Astrocyte (in vitro differentiated cells and primary cell): ENCODE results near the gene DSP. TPM values are rescaled to one million over a fixed set of nuclear protein-coding genes. Genes with fewer than 3 reads are reported as not detected.

Source experiments
- DNase-seq: peaks from one replicate; pipeline ENCODE4 v3.0.0-alpha.2; 2010; ENCODE audit warnings: low read depth
- FAIRE-seq: peaks from 2 replicates; lab custom pipeline; 2011; peaks lifted over from hg19 to GRCh38; lab: Jason Lieb, UNC
- H2AFZ ChIP-seq: 2 replicates; pipeline ENCODE4 v1.6.0; 2012; ENCODE audit warnings: low read depth, low read length, inconsistent platforms
- H3K27ac ChIP-seq: 2 replicates; pipeline ENCODE4 v1.5.1; 2011; ENCODE audit warnings: low read depth, low read length, inconsistent platforms
- H3K27me3 ChIP-seq: 2 replicates; pipeline ENCODE4 v1.6.0; 2011; ENCODE audit warnings: low read length, inconsistent platforms; ENCODE audit not compliant: insufficient read depth
- H3K36me3 ChIP-seq: 2 replicates; pipeline ENCODE4 v1.5.1; 2011; ENCODE audit warnings: low read length, inconsistent platforms; ENCODE audit not compliant: insufficient read depth
- H3K4me1 ChIP-seq: 2 replicates; pipeline ENCODE4 v1.5.1; 2011; ENCODE audit warnings: low read length, inconsistent platforms; ENCODE audit not compliant: insufficient read depth
- H3K4me2 ChIP-seq: 2 replicates; pipeline ENCODE4 v1.6.0; 2012; ENCODE audit warnings: low read length, inconsistent platforms
- H3K4me3 ChIP-seq: 2 replicates; pipeline ENCODE4 v1.5.1; 2011; ENCODE audit warnings: low read depth, mild to moderate bottlenecking, low read length, inconsistent platforms; ENCODE audit not compliant: insufficient read depth
- H3K79me2 ChIP-seq: 2 replicates; pipeline ENCODE4 v1.6.0; 2012; ENCODE audit warnings: mild to moderate bottlenecking, low read length, inconsistent platforms; ENCODE audit not compliant: insufficient read depth
- H3K9ac ChIP-seq: 2 replicates; pipeline ENCODE4 v1.6.0; 2012; ENCODE audit warnings: mild to moderate bottlenecking, low read length, inconsistent platforms
- H3K9me3 ChIP-seq: 2 replicates; pipeline ENCODE4 v1.5.1; 2012; ENCODE audit warnings: low read depth, mild to moderate bottlenecking, low read length, inconsistent platforms; ENCODE audit not compliant: insufficient read depth
- H4K20me1 ChIP-seq: 2 replicates; pipeline ENCODE4 v1.6.0; 2012; ENCODE audit warnings: low read length, inconsistent platforms; ENCODE audit not compliant: insufficient read depth
- H3K27ac Mint-ChIP-seq: one replicate; pipeline ENCODE4 v1.8.0; 2021; ENCODE audit warnings: mild to moderate bottlenecking, mixed read lengths; ENCODE audit not compliant: unreplicated experiment
- H3K27me3 Mint-ChIP-seq: one replicate; pipeline ENCODE4 v1.8.0; 2021; ENCODE audit warnings: low read depth, mixed read lengths; ENCODE audit not compliant: unreplicated experiment
- H3K36me3 Mint-ChIP-seq: one replicate; pipeline ENCODE4 v1.8.0; 2021; ENCODE audit warnings: low read depth, mixed read lengths; ENCODE audit not compliant: unreplicated experiment
- H3K4me1 Mint-ChIP-seq: one replicate; pipeline ENCODE4 v1.8.0; 2021; ENCODE audit warnings: low read depth, mixed read lengths; ENCODE audit not compliant: unreplicated experiment
- H3K4me3 Mint-ChIP-seq: one replicate; pipeline ENCODE4 v1.8.0; 2021; ENCODE audit warnings: mild to moderate bottlenecking, moderate library complexity, mixed read lengths; ENCODE audit not compliant: unreplicated experiment
- H3K9me3 Mint-ChIP-seq: one replicate; pipeline ENCODE4 v1.8.0; 2021; ENCODE audit warnings: mild to moderate bottlenecking, mixed read lengths; ENCODE audit not compliant: unreplicated experiment
- CTCF ChIP-seq: IDR thresholded peaks from 2 replicates; pipeline ENCODE4 v1.5.1; 2011; ENCODE audit warnings: low read depth, mild to moderate bottlenecking, inconsistent platforms, low read length, moderate library complexity; ENCODE audit not compliant: insufficient read depth
- EZH2 ChIP-seq: IDR thresholded peaks from 2 replicates; pipeline ENCODE4 v1.6.1; 2012; ENCODE audit warnings: mild to moderate bottlenecking, low read length, inconsistent platforms; ENCODE audit not compliant: insufficient read depth
- total RNA-seq: library from RNA; stranded (reverse); gene quantifications from 2 replicates; pipeline ENCODE4 v1.2.1, GENCODE V29; 2021

Gene DSP
- total RNA-seq, 1 donor from 2014 or later = 468 TPM

GRCh38 chr6:7604003-7604402 lies 62.5 kb downstream of the DSP start:
- Mint-ChIP-seq H3K27me3 (no peaks in the 10 kb centered on the region), H3K27ac (peak overlapping the region; percentile 20), H3K4me3 (no peak overlapping the region), H3K4me1 (peaks cover 5% of the 10 kb centered on the region), H3K9me3 (no peaks in the 10 kb centered on the region), H3K36me3 (peaks cover 12% of the 10 kb centered on the region)
- H3K79me2 ChIP-seq = no peaks in the 10 kb centered on the region
- H3K36me3 ChIP-seq = peaks cover 60% of the 10 kb centered on the region
- H3K27ac ChIP-seq = no peak overlapping the region
- H3K27me3 ChIP-seq = no peaks in the 10 kb centered on the region
- no peaks in the 10 kb centered on the region for H3K9me3 ChIP-seq
- H3K4me3 ChIP-seq = no peak overlapping the region
- no peak overlapping the region for H2AFZ ChIP-seq
- no peak for TF ChIP-seq EZH2
- TF ChIP-seq CTCF = no peak
- H3K4me2 ChIP-seq = no peak overlapping the region
- H4K20me1 ChIP-seq = no peaks in the 10 kb centered on the region
- no peak for FAIRE-seq
- no peaks in the 10 kb centered on the region for H3K4me1 ChIP-seq
- no peak overlapping the region for H3K9ac ChIP-seq
- DNase-seq = no peak

- Histone ChIP-seq H2AFZ (no peak overlapping the region), H4K20me1 (no peaks in the 10 kb centered on the region), H3K27me3 (no peaks in the 10 kb centered on the region), H3K36me3 (peaks cover 59% of the 10 kb centered on the region), H3K9ac (no peak overlapping the region), H3K4me1 (no peaks in the 10 kb centered on the region), H3K4me3 (no peak overlapping the region), H3K9me3 (no peaks in the 10 kb centered on the region), H3K4me2 (no peak overlapping the region), H3K79me2 (no peaks in the 10 kb centered on the region), H3K27ac (no peak overlapping the region)
- H3K27ac Mint-ChIP-seq = no peak overlapping the region
- TF ChIP-seq EZH2 (no peak), CTCF (no peak)
- no peak for DNase-seq
- no peak for FAIRE-seq
- no peak overlapping the region for H3K4me3 Mint-ChIP-seq
- H3K9me3 Mint-ChIP-seq = no peaks in the 10 kb centered on the region
- H3K27me3 Mint-ChIP-seq = no peaks in the 10 kb centered on the region
- peaks cover 12% of the 10 kb centered on the region for H3K36me3 Mint-ChIP-seq
- peaks cover 5% of the 10 kb centered on the region for H3K4me1 Mint-ChIP-seq
Observed at GRCh38 chr6:7604506-7604905, 63.0 kb downstream of the DSP start.

GRCh38 chr6:7615611-7616383 lies 74.3 kb downstream of the DSP start:
- DNase-seq = peak; percentile 23
- peak overlapping the region; percentile 74 for H3K4me2 ChIP-seq

More at GRCh38 chr6:7615611-7616383, 74.3 kb downstream of the DSP start:
- Mint-ChIP-seq H3K27ac (peak overlapping the region; percentile 11), H3K4me1 (no peaks in the 10 kb centered on the region), H3K36me3 (peaks cover 2% of the 10 kb centered on the region), H3K27me3 (peaks cover 11% of the 10 kb centered on the region), H3K9me3 (no peaks in the 10 kb centered on the region), H3K4me3 (no peak overlapping the region)
- no peaks in the 10 kb centered on the region for H4K20me1 ChIP-seq
- H3K27me3 ChIP-seq = no peaks in the 10 kb centered on the region
- H3K27ac ChIP-seq = no peak overlapping the region
- TF ChIP-seq EZH2 = no peak
- TF ChIP-seq CTCF = peak; percentile 70
- peak overlapping the region; percentile 3 for H3K4me3 ChIP-seq
- H3K4me1 ChIP-seq = no peaks in the 10 kb centered on the region
- H3K36me3 ChIP-seq = peaks cover 4% of the 10 kb centered on the region
- H3K9ac ChIP-seq = peak overlapping the region; percentile 30
- no peaks in the 10 kb centered on the region for H3K9me3 ChIP-seq
- FAIRE-seq = no peak
- no peaks in the 10 kb centered on the region for H3K79me2 ChIP-seq
- H2AFZ ChIP-seq = no peak overlapping the region
